B cell (primary cell): ENCODE data around the gene LONP1. TPM values are rescaled to one million over a fixed set of nuclear protein-coding genes. Genes with fewer than 3 reads are reported as not detected.

Experiments
- ATAC-seq: fragments of 200-7000 bp; cut with Tn5 transposase; one replicate; pipeline ENCODE4 v1.10.0; 2021; ENCODE audit warnings: low read depth, mild to moderate bottlenecking, moderate number of reproducible peaks, moderate library complexity
- CTCF ChIA-PET: fragments of 350-600 bp; sonication (Branson Sonifier 250); formaldehyde crosslinking; loops from one replicate; lab custom pipeline; 2021; ENCODE audit warnings: antibody characterized with exemption, inconsistent platforms; lab: Charles Lee
- POLR2A ChIA-PET: fragments of 350-600 bp; sonication (Branson Sonifier 250); formaldehyde crosslinking; loops from one replicate; lab custom pipeline; 2021; ENCODE audit warnings: antibody characterized with exemption; lab: Charles Lee
- DNase-seq: peaks from one replicate; pipeline ENCODE4 v3.0.0; 2013
- H2AFZ ChIP-seq: 2 replicates; pipeline ENCODE4 v1.6.1; 2012; ENCODE audit warnings: mild to moderate bottlenecking, low read depth, low read length; ENCODE audit not compliant: insufficient read depth, poor library complexity, severe bottlenecking
- H3K27ac ChIP-seq, 2 donors: 1 replicate in 1 of 2; 2 replicates in 1 of 2; pipeline ENCODE4 v1.5.1; 2012 to 2013; ENCODE audit warnings: low read length in 2 of 2, mild to moderate bottlenecking in 2 of 2, moderate library complexity in 1 of 2
- H3K27me3 ChIP-seq, 4 experiments: fragments of 200-600 bp in 1 of 4; sonication (generic) in 1 of 4; replicated peaks in 1 of 4; 1 replicate in 2 of 4; 2 replicates in 2 of 4; pipeline versions ENCODE4 v1.6.1 to v1.7.0; 2013 to 2016; ENCODE audit warnings: low read length in 3 of 4, mild to moderate bottlenecking in 2 of 4, mixed read lengths in 1 of 4, moderate library complexity in 1 of 4; ENCODE audit not compliant: insufficient read depth in 4 of 4, control insufficient read depth in 3 of 4; ENCODE audit errors: control extremely low read depth in 1 of 4
- H3K36me3 ChIP-seq, 2 experiments: replicated peaks in 1 of 2; 1 replicate in 1 of 2; 2 replicates in 1 of 2; pipeline versions ENCODE4 v1.6.1 to v1.7.1; 2013; ENCODE audit warnings: low read length in 1 of 2; ENCODE audit not compliant: insufficient read depth in 2 of 2, control insufficient read depth in 1 of 2; ENCODE audit errors: control extremely low read depth in 1 of 2, extremely low read depth in 1 of 2
- H3K4me1 ChIP-seq, 2 donors: fragments of 200-600 bp in 1 of 2; sonication (generic) in 1 of 2; 1 replicate in 1 of 2; 2 replicates in 1 of 2; pipeline versions ENCODE4 v1.5.1 to v1.6.1; 2013 to 2017; ENCODE audit warnings: low read length in 2 of 2; ENCODE audit not compliant: control insufficient read depth in 2 of 2, insufficient read depth in 2 of 2
- H3K4me2 ChIP-seq: replicated peaks from 2 replicates; pipeline ENCODE3; 2012; ENCODE audit warnings: mild to moderate bottlenecking, low read depth, low read length; ENCODE audit not compliant: poor library complexity, severe bottlenecking
- H3K4me3 ChIP-seq, 5 experiments: fragments of 200-600 bp in 1 of 5; sonication (generic) in 1 of 5; 1 replicate in 3 of 5; 2 replicates in 2 of 5; pipeline versions ENCODE4 v1.5.1 to v1.7.0; 2011 to 2016; ENCODE audit warnings: low read length in 4 of 5, mild to moderate bottlenecking in 4 of 5, low read depth in 2 of 5, control low read depth in 1 of 5, moderate library complexity in 1 of 5; ENCODE audit not compliant: insufficient read depth in 1 of 5; ENCODE audit errors: control extremely low read depth in 1 of 5, extremely low read depth in 1 of 5
- H3K79me2 ChIP-seq: fragments of 200-600 bp; sonication (generic); one replicate; pipeline ENCODE4 v1.6.0; 2016; ENCODE audit warnings: low read length; ENCODE audit not compliant: control insufficient read depth, insufficient read depth
- H3K9ac ChIP-seq: fragments of 200-600 bp; sonication (generic); 2 replicates; pipeline ENCODE4 v1.6.1; 2017; ENCODE audit warnings: mild to moderate bottlenecking, low read length, moderate library complexity
- H3K9me3 ChIP-seq, 3 donors: one replicate each; pipeline versions ENCODE4 v1.6.1 to v1.7.1; 2013; ENCODE audit warnings: low read length in 2 of 3; ENCODE audit not compliant: control insufficient read depth in 2 of 3, insufficient read depth in 1 of 3; ENCODE audit errors: control extremely low read depth in 1 of 3
- H4K20me1 ChIP-seq: 2 replicates; pipeline ENCODE4 v1.6.0; 2012; ENCODE audit warnings: mild to moderate bottlenecking, low read length; ENCODE audit not compliant: insufficient read depth, control insufficient read depth, poor library complexity, severe bottlenecking
- H3K27ac Mint-ChIP-seq: one replicate; pipeline ENCODE4 v1.8.0; 2021; ENCODE audit warnings: mixed read lengths
- H3K27me3 Mint-ChIP-seq: one replicate; pipeline ENCODE4 v1.8.0; 2021; ENCODE audit warnings: mixed read lengths
- H3K4me1 Mint-ChIP-seq: one replicate; pipeline ENCODE4 v1.8.0; 2021; ENCODE audit warnings: mixed read lengths
- H3K4me3 Mint-ChIP-seq: one replicate; pipeline ENCODE4 v1.8.0; 2021; ENCODE audit warnings: mixed read lengths
- H3K9me3 Mint-ChIP-seq: one replicate; pipeline ENCODE4 v1.8.0; 2022; ENCODE audit warnings: mixed read lengths; ENCODE audit not compliant: insufficient read depth
- EZH2 ChIP-seq: IDR thresholded peaks from 2 replicates; pipeline ENCODE4 v1.6.1; 2012; ENCODE audit warnings: borderline replicate concordance, low read depth, mild to moderate bottlenecking, moderate library complexity, low read length; ENCODE audit not compliant: insufficient read depth, poor library complexity, severe bottlenecking
- WGBS: methylation state at CpG from one replicate; pipeline ENCODE4 v1.1.5; 2013; ENCODE audit warnings: missing lambda C conversion rate; ENCODE audit not compliant: insufficient coverage; 5-methylcytosine and 5-hydroxymethylcytosine counted together
- intact Hi-C: fragments of 100-400 bp; cut with micrococcal nuclease; formaldehyde crosslinking; loops from one replicate; pipeline ENCODE4 v1.10.0; 2022
- polyA plus RNA-seq: library from polyadenylated mRNA; depleted of rRNA; stranded (reverse); fragments of >200 nt; gene quantifications from 2 replicates; pipeline ENCODE4 v1.2.3, GENCODE V29; 2012
- total RNA-seq, 2 donors: library from RNA; stranded (reverse); fragments of 120-200 nt in 1 of 2; gene quantifications; 1 replicate in 1 of 2; 2 replicates in 1 of 2; pipeline versions ENCODE4 v1.2.3 to v1.2.4, GENCODE V29; 2013 to 2022
- TF ChIP-seq, protein P1 (sequence below): fragments of 200-600 bp; IDR thresholded peaks from one replicate; pipeline ENCODE4 v1.8.0; 2022; ENCODE audit warnings: antibody characterized with exemption, mild to moderate bottlenecking

Gene LONP1
- total and polyA plus RNA-seq, 2 donors (not counting 1 experiment from before 2014, with no cell fraction given) = 60.1 to 67.2 TPM

DNA sequence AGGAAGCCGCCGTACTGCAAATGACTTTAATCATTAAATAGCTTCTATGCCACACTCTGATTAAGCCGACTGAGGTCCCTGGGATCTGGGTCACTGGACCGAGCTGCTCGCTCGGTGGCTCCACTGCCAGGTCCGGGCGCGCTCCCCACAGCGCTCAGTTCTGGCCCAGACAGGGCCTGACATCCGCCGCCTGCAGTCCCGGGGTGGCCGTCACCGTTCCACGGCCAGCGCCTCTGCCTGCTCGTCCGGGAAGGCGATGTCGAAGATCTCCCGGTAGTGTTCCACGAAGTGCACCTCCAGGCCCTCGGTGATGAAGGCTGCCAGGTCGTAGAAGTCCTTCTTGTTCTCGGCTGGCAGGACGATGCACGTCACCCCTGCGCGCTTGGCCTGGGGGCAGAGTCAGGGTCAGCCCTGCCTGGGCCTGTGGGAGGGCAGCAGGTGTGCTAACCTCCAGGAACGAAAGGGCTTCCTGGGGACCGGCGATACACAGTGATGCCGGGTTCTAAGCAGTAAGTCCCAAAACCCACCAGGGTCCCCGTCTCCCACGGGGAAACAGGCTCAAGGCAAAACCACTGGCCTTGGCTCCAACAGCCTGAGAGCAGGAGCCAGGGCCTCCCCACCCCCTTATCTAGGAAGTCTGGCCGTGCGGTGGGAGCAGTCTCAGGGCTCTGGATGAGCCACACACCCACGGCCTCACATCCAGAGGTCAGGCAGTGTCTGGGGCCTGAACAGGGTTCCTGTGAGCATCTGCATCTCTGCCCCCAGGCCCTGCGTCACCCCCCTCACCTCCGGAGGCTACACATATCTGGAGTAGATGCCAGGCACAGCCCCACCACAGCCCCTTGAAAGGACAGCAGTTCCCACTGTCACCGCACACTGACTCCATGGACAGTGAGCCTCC lies 27.9 kb downstream of the LONP1 start:
- peak overlapping the region; percentile 94 for H3K4me3 Mint-ChIP-seq
- Histone ChIP-seq H3K27me3 (no peaks in the 10 kb centered on the region), H2AFZ (no peak overlapping the region), H3K4me2 (peak overlapping the region; percentile 85), H3K4me1 (peaks cover 7 to 29% of the 10 kb centered on the region in 2 donors), H3K79me2 (peaks cover 41% of the 10 kb centered on the region), H3K9me3 (peaks cover 0 to 12% (median 0%) of the 10 kb centered on the region in 3 donors), H3K4me3 (no peak overlapping the region), H3K36me3 (peaks cover 0 to 52% of the 10 kb centered on the region in 2 experiments), H4K20me1 (peaks cover 69% of the 10 kb centered on the region), H3K9ac (no peak overlapping the region), H3K27ac (peak overlapping the region in 1 of 2 donors; percentile 88)
- peak; percentile 46 for DNase-seq
- H3K9me3 Mint-ChIP-seq = no peaks in the 10 kb centered on the region
- TF ChIP-seq, protein P1, sequence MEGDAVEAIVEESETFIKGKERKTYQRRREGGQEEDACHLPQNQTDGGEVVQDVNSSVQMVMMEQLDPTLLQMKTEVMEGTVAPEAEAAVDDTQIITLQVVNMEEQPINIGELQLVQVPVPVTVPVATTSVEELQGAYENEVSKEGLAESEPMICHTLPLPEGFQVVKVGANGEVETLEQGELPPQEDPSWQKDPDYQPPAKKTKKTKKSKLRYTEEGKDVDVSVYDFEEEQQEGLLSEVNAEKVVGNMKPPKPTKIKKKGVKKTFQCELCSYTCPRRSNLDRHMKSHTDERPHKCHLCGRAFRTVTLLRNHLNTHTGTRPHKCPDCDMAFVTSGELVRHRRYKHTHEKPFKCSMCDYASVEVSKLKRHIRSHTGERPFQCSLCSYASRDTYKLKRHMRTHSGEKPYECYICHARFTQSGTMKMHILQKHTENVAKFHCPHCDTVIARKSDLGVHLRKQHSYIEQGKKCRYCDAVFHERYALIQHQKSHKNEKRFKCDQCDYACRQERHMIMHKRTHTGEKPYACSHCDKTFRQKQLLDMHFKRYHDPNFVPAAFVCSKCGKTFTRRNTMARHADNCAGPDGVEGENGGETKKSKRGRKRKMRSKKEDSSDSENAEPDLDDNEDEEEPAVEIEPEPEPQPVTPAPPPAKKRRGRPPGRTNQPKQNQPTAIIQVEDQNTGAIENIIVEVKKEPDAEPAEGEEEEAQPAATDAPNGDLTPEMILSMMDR = no peak
- TF ChIP-seq EZH2 = no peak
- H3K4me1 Mint-ChIP-seq = peaks cover 33% of the 10 kb centered on the region
- CTCF ChIA-PET = interaction anchor here (3.1 kb wide), 1 partner anchor 28 kb away, joined by 31 read pairs; the partner anchor contains the start of genes CATSPERD and LONP1
- intact Hi-C loops = loop anchor here (5.0 kb wide), 1 partner anchor 970 kb away; the partner anchor contains the start of gene DPP9
- 76% methylated on average over 42 of the region's 42 CpGs for WGBS
- H3K27me3 Mint-ChIP-seq = no peaks in the 10 kb centered on the region
- POLR2A ChIA-PET = interaction anchor here (1.1 kb wide), 1 partner anchor 212 kb away, joined by 3 read pairs; no protein-coding TSS in a partner anchor
- peak overlapping the region; percentile 93 for H3K27ac Mint-ChIP-seq
- no peak for ATAC-seq
